GM15510 (cell line): Measurements from ENCODE around the gene MR1.

Experiments used
- POLR2A ChIP-seq: IDR thresholded peaks from 3 replicates; pipeline ENCODE4 v1.6.1; 2011; ENCODE audit warnings: borderline replicate concordance; ENCODE audit not compliant: insufficient read length; ENCODE audit errors: extremely low read depth

MR1 gene

DNA sequence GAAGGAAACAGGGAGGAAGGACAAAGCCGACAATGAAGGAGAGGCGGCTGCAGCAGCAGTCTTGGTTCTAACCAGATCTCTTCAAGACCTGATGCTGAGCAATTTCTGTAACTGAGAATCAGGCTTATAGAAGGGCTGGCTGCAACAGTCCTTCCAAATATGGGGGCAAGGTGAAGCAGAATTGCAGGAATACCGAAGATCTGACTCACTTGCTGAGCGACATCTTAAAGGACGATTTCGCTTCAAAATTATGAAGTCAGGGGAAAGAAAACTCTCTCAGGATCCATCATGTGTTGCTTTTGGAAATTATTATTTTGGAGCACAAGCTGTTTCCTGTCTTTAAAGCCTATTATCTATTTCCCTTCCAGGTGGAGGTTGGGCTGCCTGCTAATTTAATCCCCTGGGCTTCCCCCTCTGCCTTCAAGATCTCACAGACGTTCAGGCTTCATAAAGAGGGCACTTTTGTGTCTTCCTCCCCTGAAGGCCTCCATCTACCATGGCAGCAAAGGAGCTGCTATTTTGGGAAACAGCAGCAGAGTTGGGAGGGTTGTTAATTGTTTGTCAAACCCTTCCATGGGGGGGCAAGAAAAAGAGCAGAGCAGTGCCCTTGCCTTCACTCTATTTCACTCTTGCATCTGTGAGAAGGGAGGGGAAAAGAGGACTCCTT, 43.9 kb downstream of the MR1 start:
- TF ChIP-seq POLR2A: no peak

GRCh38 chr1:181079382-181079781, 45.6 kb downstream of the MR1 start:
- TF ChIP-seq POLR2A: no peak

GRCh38 chr1:181079920-181080319, 46.1 kb downstream of the MR1 start:
- TF ChIP-seq POLR2A: no peak

DNA sequence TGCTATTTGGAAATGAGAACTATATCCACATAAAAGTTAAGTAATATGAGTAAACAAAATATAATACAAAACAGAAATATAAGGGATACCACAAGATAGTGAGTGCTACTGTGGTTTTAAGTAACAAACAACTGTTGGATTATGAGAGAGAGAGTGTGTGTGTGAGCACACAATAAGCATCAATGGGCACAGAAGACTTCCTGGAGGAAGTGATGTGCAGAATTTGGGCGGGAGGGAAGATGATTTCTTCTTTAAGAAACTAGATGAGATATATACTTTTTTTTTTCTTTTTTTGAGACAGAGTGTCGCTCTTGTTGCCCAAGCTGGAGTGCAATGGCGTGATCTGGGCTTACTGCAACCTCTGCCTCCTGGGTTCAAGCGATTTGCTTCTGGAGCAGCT, 46.8 kb downstream of the MR1 start:
- TF ChIP-seq POLR2A: no peak

GRCh38 chr1:181081395-181081794, 47.6 kb downstream of the MR1 start:
- TF ChIP-seq POLR2A: no peak

DNA sequence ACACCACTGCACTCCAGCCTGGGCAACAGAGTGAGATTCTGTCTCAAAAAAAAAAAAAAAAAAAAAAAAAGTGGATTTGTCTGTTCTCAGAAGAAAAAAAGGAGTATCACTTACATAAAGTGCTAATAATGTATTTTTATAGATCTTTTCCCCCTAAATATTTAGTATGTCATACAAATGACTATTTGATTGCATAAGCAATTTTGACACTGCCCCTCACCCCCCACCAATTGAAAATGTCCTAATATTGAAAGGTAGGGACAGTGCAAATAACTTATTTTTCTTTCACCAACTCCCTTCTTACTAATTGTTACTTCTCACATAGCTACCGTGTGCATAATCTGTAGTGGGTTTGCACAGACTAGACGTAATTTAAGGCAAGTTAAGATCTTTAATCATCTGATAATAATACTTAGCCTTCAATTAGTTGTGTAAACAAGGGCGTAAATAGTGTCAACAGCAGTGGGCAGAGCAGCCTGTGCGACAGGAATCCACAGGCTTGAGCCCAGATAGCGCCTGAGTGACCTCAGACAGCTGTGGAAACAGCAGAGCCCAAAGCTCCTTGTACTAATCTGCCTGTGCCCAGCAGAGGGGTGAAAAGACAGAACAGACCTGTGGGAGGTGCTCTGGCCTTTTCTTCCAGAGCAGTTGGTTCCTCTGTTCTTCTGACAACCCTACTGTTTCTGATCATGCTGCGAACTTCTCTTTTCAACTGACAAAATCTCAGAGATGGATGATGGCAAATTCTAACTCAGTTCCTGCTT, 50.2 kb downstream of the MR1 start:
- no peak for TF ChIP-seq POLR2A

DNA sequence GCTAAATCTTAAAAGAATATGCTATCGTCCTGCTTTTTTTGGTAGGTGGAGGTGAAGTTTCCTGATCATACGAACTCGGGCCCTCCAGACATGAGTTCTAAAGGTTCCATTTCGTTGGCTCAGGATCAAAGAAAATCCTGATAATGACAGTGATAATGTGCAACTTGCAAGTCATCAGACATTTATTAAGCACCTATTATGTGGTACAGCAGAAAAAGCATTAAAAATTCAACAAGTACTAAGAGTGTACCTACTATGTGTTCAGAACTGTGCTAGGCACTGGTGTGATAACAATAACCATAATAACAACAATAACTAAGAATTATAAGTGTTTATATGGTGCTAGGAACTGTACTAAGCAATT, 50.8 kb downstream of the MR1 start:
- no peak for TF ChIP-seq POLR2A

DNA sequence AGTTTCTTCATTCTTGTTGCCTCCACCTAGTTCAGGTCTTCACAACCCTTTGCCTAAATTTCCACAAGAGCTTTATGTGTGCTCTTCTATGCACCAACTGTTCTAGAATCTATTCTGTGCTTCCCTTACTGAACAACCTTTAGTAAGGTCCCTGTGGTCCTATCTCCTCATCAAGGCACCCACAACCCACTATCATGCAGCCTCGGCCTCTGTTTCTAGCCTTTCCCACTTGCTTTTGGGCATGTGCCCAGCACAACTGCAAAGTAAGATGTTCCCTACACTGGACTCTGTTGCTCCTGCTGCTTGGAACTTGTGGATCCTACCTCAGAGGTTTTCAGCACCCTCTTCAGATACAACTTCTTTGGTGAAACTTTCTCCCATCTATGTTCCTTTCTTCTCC, 52.3 kb downstream of the MR1 start:
- TF ChIP-seq POLR2A: no peak

GRCh38 chr1:181086926-181087325, 53.1 kb downstream of the MR1 start:
- no peak for TF ChIP-seq POLR2A

- TF ChIP-seq POLR2A: no peak
These were observed 53.7 kb downstream of the MR1 start for GRCh38 chr1:181087400-181087901.

DNA sequence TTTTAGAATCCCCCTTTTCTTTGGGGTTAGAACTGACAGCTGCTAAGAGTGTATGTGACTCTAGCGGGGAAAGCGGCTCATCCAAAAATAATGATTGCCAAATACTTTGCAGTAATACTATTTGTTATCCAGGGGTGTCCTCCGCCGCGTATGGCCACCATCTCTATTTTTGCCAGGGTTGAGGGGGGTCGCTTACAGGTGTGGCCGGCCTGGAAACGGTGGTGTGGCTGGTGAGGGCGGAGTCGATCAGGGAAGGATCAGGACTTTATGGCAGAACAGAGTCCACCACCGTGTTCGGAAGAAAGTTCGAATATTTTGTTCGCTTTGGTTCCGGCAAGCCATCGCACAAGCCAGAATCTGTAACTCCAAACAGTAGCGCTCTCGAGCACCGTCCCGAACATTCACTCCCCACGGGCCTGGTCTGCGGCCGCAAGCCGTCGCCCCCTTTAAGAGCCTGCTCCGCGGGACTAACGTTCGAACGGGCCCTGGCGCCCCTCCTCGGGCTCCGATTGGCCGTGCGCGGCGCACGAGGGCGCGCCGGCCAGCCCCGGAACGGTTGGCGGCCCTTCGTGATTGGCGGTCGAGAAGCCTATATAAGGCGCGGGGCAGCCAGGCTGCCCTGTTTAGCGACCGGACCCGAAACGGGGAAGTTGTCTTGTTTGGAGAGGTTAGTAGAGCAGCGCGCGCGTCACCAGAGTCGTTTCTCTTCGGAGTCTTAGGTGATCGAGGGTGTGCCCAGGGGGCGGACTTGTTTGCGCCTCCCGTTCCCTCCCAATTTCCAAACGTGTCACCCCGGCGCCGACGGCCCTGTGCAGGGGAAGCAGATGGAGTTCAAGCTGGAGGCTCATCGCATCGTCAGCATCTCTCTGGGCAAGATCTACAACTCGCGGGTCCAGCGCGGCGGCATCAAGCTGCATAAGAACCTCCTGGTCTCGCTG, 54.6 kb downstream of the MR1 start, which contains the start of gene IER5:
Gene IER5 (plus strand): TSS at position 622 of the 938 bp plus-strand sequence. CDS start 203 bp downstream, at position 825.
- peak; percentile 100 for TF ChIP-seq POLR2A

DNA sequence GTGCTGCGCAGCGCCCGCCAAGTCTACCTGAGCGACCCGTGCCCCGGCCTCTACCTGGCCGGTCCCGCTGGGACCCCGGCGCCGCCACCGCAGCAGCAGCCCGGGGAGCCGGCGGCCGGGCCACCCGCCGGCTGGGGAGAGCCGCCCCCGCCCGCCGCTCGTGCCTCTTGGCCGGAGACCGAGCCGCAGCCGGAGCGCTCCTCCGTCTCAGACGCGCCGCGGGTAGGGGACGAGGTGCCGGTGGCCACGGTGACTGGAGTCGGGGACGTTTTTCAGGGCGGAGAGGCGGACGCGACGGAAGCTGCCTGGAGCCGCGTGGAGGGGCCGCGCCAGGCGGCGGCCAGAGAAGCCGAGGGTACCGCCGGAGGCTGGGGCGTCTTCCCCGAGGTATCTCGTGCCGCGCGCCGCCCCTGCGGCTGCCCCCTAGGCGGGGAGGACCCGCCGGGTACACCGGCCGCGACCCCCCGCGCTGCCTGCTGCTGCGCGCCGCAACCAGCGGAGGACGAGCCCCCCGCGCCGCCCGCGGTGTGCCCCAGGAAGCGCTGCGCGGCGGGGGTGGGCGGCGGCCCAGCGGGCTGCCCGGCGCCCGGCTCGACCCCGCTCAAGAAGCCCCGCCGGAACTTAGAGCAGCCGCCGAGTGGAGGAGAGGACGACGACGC, 55.4 kb downstream of the MR1 start:
- TF ChIP-seq POLR2A: no peak

DNA sequence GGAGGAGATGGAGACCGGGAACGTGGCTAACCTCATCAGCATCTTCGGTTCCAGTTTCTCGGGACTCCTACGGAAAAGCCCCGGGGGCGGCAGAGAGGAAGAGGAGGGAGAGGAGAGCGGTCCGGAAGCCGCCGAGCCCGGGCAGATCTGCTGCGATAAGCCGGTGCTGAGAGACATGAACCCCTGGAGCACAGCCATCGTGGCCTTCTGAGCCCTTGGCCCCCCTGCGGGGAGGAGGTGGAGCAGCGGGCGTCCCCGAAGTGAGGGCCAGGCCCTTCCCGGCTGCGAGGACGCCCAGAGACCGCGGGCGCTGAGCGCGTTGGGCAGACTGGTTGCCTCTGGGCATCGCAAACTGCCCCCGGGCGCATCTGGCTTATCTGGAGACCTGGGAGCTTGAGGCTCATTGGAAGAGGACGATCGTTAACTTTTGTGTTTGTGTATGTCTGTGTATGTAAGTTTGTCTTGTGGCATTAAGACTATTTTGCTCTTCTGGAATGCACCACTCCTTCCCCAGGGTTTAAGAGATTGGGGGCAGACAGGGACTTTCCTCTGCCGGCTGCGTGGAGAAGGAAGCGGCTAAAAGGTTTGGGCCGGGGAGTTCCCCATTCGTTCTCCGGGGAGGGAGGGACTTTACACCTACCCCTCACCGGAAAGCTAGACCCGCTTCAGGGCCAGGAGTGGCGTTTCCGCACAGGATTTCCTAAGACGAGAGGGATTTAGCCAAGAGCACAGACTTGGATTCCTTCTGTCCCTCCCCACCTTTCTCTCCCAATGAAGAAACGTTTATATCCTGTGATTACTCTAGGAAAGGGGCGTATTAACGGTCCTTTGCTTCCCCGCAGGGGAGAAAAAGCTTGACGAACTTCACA, 56.1 kb downstream of the MR1 start:
- TF ChIP-seq POLR2A: peak; percentile 51

DNA sequence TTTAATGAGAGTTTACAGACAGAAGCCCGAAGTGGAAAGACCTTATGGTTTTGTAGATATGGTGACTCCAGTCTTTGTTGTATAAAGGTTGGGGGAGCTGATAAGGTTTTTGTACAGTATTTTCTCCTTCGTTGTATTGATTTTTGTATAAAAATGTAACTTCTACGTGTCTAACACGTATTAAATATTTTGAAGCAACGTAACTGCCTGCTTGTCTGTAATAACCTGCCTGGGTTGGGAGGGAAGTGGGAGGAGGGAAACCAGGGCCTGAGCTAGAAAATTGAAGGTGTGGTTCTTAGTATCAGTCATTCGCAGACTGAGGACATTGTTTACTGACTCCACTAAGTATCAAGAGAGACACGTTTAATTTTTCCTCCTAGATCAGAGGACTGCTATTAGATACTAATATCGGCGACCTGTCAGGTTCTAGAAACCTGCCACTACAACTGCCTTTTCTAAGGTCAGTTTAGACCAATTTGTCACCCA, 56.9 kb downstream of the MR1 start:
- no peak for TF ChIP-seq POLR2A
